Measurements from ENCODE around the gene PRIM1. TPM values are rescaled to one million over a fixed set of nuclear protein-coding genes. Genes with fewer than 3 reads are reported as not detected.

Gene PRIM1
- total RNA-seq, 1 donor from 2014 or later, result 166 TPM

- Histone ChIP-seq H3K4me3 (peak overlapping the region; percentile 91), H4K20me1 (ENCODE audit: low read depth) (peaks cover 63% of the 10 kb centered on the region), H3K27ac (no peak overlapping the region), H3K79me2 (ENCODE audit: low read depth) (peaks cover 69% of the 10 kb centered on the region), H3K4me2 (peak overlapping the region; percentile 91), H2AFZ (replicated peaks) (no peak overlapping the region), H3K9ac (peak overlapping the region; percentile 98), H3K36me3 (no peaks in the 10 kb centered on the region), H3F3A (ENCODE audit: low read depth) (peaks cover 56% of the 10 kb centered on the region), H3K9me3 (ENCODE audit: low read depth) (no peaks in the 10 kb centered on the region), H3K4me1 (peaks cover 48% of the 10 kb centered on the region), H3K27me3 (no peaks in the 10 kb centered on the region)
- Mint-ChIP-seq H3K9me3 (no peaks in the 10 kb centered on the region), H3K4me3 (peak overlapping the region; percentile 96), H3K27ac (no peak overlapping the region), H3K36me3 (peaks cover 45% of the 10 kb centered on the region), H3K4me1 (peaks cover 52% of the 10 kb centered on the region), H3K27me3 (ENCODE audit: insufficient read depth, low read depth) (peaks cover 13% of the 10 kb centered on the region)
- TF ChIP-seq CTCF (IDR thresholded peaks at IDR 0.05) (no peak), EZH2phosphoT487 (IDR thresholded peaks at IDR 0.05) (no peak), EZH2 (IDR thresholded peaks at IDR 0.05) (no peak)
- no peak for DNase-seq (ENCODE audit: low spot score)
Observed at GRCh38 chr12:56723352-56723751, 28.8 kb downstream of the PRIM1 start.

DNA sequence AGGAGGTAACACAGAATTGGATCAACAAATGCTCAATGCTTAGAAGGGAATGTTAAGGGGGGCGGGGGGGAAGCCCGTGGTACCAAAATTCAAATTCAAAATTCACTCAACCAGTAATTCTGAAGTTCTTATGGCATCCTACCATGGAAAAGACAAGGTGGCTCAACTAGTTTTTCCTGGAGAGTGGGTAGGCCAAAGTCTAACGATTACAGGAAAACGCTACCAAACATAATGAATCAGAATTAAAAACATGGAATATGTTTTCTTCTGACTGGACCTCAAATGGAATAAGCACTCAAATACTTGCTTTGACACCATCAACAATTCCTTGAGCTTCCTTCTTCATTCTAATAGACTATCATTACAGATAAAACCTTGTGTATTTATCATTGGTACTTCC lies 29.3 kb downstream of the PRIM1 start:
- Histone ChIP-seq H3K79me2 (ENCODE audit: low read depth) (peaks cover 74% of the 10 kb centered on the region), H3K27ac (no peak overlapping the region), H3K9me3 (ENCODE audit: low read depth) (no peaks in the 10 kb centered on the region), H3K36me3 (no peaks in the 10 kb centered on the region), H3K9ac (peak overlapping the region; percentile 98), H3F3A (ENCODE audit: low read depth) (peaks cover 53% of the 10 kb centered on the region), H3K4me1 (peaks cover 48% of the 10 kb centered on the region), H4K20me1 (ENCODE audit: low read depth) (peaks cover 67% of the 10 kb centered on the region), H2AFZ (replicated peaks) (no peak overlapping the region), H3K4me2 (peak overlapping the region; percentile 91), H3K4me3 (peak overlapping the region; percentile 91), H3K27me3 (no peaks in the 10 kb centered on the region)
- DNase-seq (ENCODE audit: low spot score), result no peak
- Mint-ChIP-seq H3K27ac (no peak overlapping the region), H3K4me3 (peak overlapping the region; percentile 96), H3K36me3 (peaks cover 45% of the 10 kb centered on the region), H3K27me3 (ENCODE audit: insufficient read depth, low read depth) (peaks cover 13% of the 10 kb centered on the region), H3K4me1 (peaks cover 52% of the 10 kb centered on the region), H3K9me3 (no peaks in the 10 kb centered on the region)
- TF ChIP-seq EZH2 (IDR thresholded peaks at IDR 0.05), result no peak
- TF ChIP-seq EZH2phosphoT487 (IDR thresholded peaks at IDR 0.05), result no peak
- no peak for TF ChIP-seq CTCF (IDR thresholded peaks at IDR 0.05)

- Mint-ChIP-seq H3K4me1 (peaks cover 53% of the 10 kb centered on the region), H3K27me3 (ENCODE audit: insufficient read depth, low read depth) (peaks cover 13% of the 10 kb centered on the region), H3K9me3 (no peaks in the 10 kb centered on the region), H3K4me3 (no peak overlapping the region), H3K36me3 (peaks cover 47% of the 10 kb centered on the region), H3K27ac (no peak overlapping the region)
- H3K36me3 ChIP-seq, result no peaks in the 10 kb centered on the region
- H3K4me3 ChIP-seq, result peak overlapping the region; percentile 91
- H3K27me3 ChIP-seq, result no peaks in the 10 kb centered on the region
- peaks cover 78% of the 10 kb centered on the region for H4K20me1 ChIP-seq (ENCODE audit: low read depth)
- TF ChIP-seq EZH2 (IDR thresholded peaks at IDR 0.05) (no peak), EZH2phosphoT487 (IDR thresholded peaks at IDR 0.05) (no peak), CTCF (IDR thresholded peaks at IDR 0.05) (no peak)
- H3K4me2 ChIP-seq, result peak overlapping the region; percentile 91
- H2AFZ ChIP-seq (replicated peaks), result no peak overlapping the region
- peaks cover 48% of the 10 kb centered on the region for H3K4me1 ChIP-seq
- H3K9me3 ChIP-seq (ENCODE audit: low read depth), result no peaks in the 10 kb centered on the region
- no peak overlapping the region for H3K9ac ChIP-seq
- peaks cover 85% of the 10 kb centered on the region for H3K79me2 ChIP-seq (ENCODE audit: low read depth)
- DNase-seq (ENCODE audit: low spot score), result no peak
- no peak overlapping the region for H3K27ac ChIP-seq
- peaks cover 48% of the 10 kb centered on the region for H3F3A ChIP-seq (ENCODE audit: low read depth)
Observed at GRCh38 chr12:56721721-56722120, 30.4 kb downstream of the PRIM1 start.
